ENCODE data around the gene PPP1R9B.
A peak's percentile ranks its signal among the peaks of the same experiment; 100 is the strongest.

Gene PPP1R9B

GRCh38 chr17:50192144-50192617 lies 41.7 kb upstream of the PPP1R9B start:
- Histone ChIP-seq H3K27ac (peak overlapping the region; percentile 98), H3K36me3 (replicated peaks) (peaks cover 99% of the 10 kb centered on the region), H3K4me3 (ENCODE audit: low read depth, low read length) (no peak overlapping the region), H3K27me3 (replicated peaks) (no peaks in the 10 kb centered on the region)
- in situ Hi-C loops (cut with HindIII; ENCODE audit: low pct_ligation_motif_present, low sequenced_read_pairs), result no loop called here
- TF ChIP-seq CTCF (IDR thresholded peaks at IDR 0.05; ENCODE audit: low read depth, low read length, missing control alignments), result no peak
- DNase-seq, result no peak

- peaks cover 99% of the 10 kb centered on the region for H3K36me3 ChIP-seq (replicated peaks)
- H3K4me3 ChIP-seq (ENCODE audit: low read depth, low read length), result peak overlapping the region; percentile 3
- H3K27ac ChIP-seq, result peak overlapping the region; percentile 98
- TF ChIP-seq CTCF (IDR thresholded peaks at IDR 0.05; ENCODE audit: low read depth, low read length, missing control alignments), result no peak
- in situ Hi-C loops (cut with HindIII; ENCODE audit: low pct_ligation_motif_present, low sequenced_read_pairs), result no loop called here
- DNase-seq, result no peak
- no peaks in the 10 kb centered on the region for H3K27me3 ChIP-seq (replicated peaks)
These were observed 41.1 kb upstream of the PPP1R9B start for GRCh38 chr17:50191359-50192143.

- no peak for TF ChIP-seq CTCF (IDR thresholded peaks at IDR 0.05; ENCODE audit: low read depth, low read length, missing control alignments)
- peak overlapping the region; percentile 41 for H3K27ac ChIP-seq
- no peaks in the 10 kb centered on the region for H3K27me3 ChIP-seq (replicated peaks)
- DNase-seq, result no peak
- in situ Hi-C loops (cut with HindIII; ENCODE audit: low pct_ligation_motif_present, low sequenced_read_pairs), result no loop called here
- no peak overlapping the region for H3K4me3 ChIP-seq (ENCODE audit: low read depth, low read length)
- H3K36me3 ChIP-seq (replicated peaks), result peaks cover 99% of the 10 kb centered on the region
These were observed 40.3 kb upstream of the PPP1R9B start for GRCh38 chr17:50190603-50191358.

- Histone ChIP-seq H3K36me3 (replicated peaks) (peaks cover 99% of the 10 kb centered on the region), H3K4me3 (ENCODE audit: low read depth, low read length) (no peak overlapping the region), H3K27ac (peak overlapping the region; percentile 41), H3K27me3 (replicated peaks) (no peaks in the 10 kb centered on the region)
- no peak for DNase-seq
- TF ChIP-seq CTCF (IDR thresholded peaks at IDR 0.05; ENCODE audit: low read depth, low read length, missing control alignments), result no peak
- in situ Hi-C loops (cut with HindIII; ENCODE audit: low pct_ligation_motif_present, low sequenced_read_pairs), result no loop called here
These were observed 39.8 kb upstream of the PPP1R9B start for GRCh38 chr17:50190293-50190602.

- H3K36me3 ChIP-seq (replicated peaks), result peaks cover 97% of the 10 kb centered on the region
- in situ Hi-C loops (cut with HindIII; ENCODE audit: low pct_ligation_motif_present, low sequenced_read_pairs), result no loop called here
- no peak for TF ChIP-seq CTCF (IDR thresholded peaks at IDR 0.05; ENCODE audit: low read depth, low read length, missing control alignments)
- no peaks in the 10 kb centered on the region for H3K27me3 ChIP-seq (replicated peaks)
- H3K4me3 ChIP-seq (ENCODE audit: low read depth, low read length), result no peak overlapping the region
- DNase-seq, result no peak
- H3K27ac ChIP-seq, result peak overlapping the region; percentile 41
These were observed 39.2 kb upstream of the PPP1R9B start for GRCh38 chr17:50189550-50190292.

Data from brain microvascular endothelial cell (primary cell).